GM18861 (cell line): ENCODE results near the gene TRIP4.

ENCODE experiments used
- ATAC-seq: cut with Tn5 transposase; IDR thresholded peaks from one replicate; pipeline ENCODE4 v1.9.1; 2021; ENCODE audit not compliant: unreplicated experiment

Gene TRIP4

GRCh38 chr15:64444836-64445235 is 57.2 kb downstream of the TRIP4 start:
- ATAC-seq: no peak

GRCh38 chr15:64447536-64448315 is 60.1 kb downstream of the TRIP4 start:
- no peak for ATAC-seq

GRCh38 chr15:64452988-64453688 is 65.5 kb downstream of the TRIP4 start:
- ATAC-seq: no peak

GRCh38 chr15:64453689-64454037 is 66.0 kb downstream of the TRIP4 start:
- ATAC-seq: no peak

- no peak for ATAC-seq
Measured at GRCh38 chr15:64454282-64454681, 66.6 kb downstream of the TRIP4 start.

- ATAC-seq: no peak
Measured at GRCh38 chr15:64455961-64456371, 68.3 kb downstream of the TRIP4 start.

- ATAC-seq: no peak
Measured at GRCh38 chr15:64456634-64457108, 69.0 kb downstream of the TRIP4 start.

- ATAC-seq: no peak
Measured at GRCh38 chr15:64459066-64459781, 71.6 kb downstream of the TRIP4 start.

GRCh38 chr15:64460206-64460723 is 72.6 kb downstream of the TRIP4 start, which contains the start of gene ZNF609:
ZNF609 (plus strand) TSS chr15:64460578; CDS start chr15:64499420, 38,842 bp downstream.
- ATAC-seq: no peak

- ATAC-seq: peak; percentile 33
Measured at GRCh38 chr15:64460724-64461720, 73.4 kb downstream of the TRIP4 start.

GRCh38 chr15:64461721-64462162 is 74.1 kb downstream of the TRIP4 start:
- no peak for ATAC-seq

- no peak for ATAC-seq
Measured at GRCh38 chr15:64462492-64462891, 74.9 kb downstream of the TRIP4 start.

- ATAC-seq: no peak
Measured at GRCh38 chr15:64464276-64465005, 76.8 kb downstream of the TRIP4 start.

GRCh38 chr15:64466408-64467141 is 78.9 kb downstream of the TRIP4 start:
- no peak for ATAC-seq

GRCh38 chr15:64472161-64472560 is 84.5 kb downstream of the TRIP4 start:
- no peak for ATAC-seq

GRCh38 chr15:64474846-64475245 is 87.2 kb downstream of the TRIP4 start:
- no peak for ATAC-seq

- ATAC-seq: no peak
Measured at GRCh38 chr15:64476550-64476949, 88.9 kb downstream of the TRIP4 start.

- no peak for ATAC-seq
Measured at GRCh38 chr15:64478863-64479262, 91.2 kb downstream of the TRIP4 start.

- no peak for ATAC-seq
Measured at GRCh38 chr15:64480891-64481290, 93.3 kb downstream of the TRIP4 start.
